ENCODE measurements around the gene LILRA2.
A peak's percentile ranks its signal among the peaks of the same experiment; 100 is the strongest.

The LILRA2 gene

GRCh38 chr19:54573330-54573872, at the start of gene LILRA2:
Gene LILRA2 (plus strand): TSS chr19:54573790. CDS start chr19:54573879, 89 bp downstream.
- H3K36me3 Mint-ChIP-seq: no peaks in the 10 kb centered on the region
- H3K4me3 Mint-ChIP-seq: no peak within 1 kb of the TSS
- no peaks in the 10 kb centered on the region for H3K4me1 Mint-ChIP-seq
- H3K9me3 Mint-ChIP-seq: no peaks in the 10 kb centered on the region
- peaks cover 16% of the 10 kb centered on the region for H3K27me3 Mint-ChIP-seq
- H3K27ac Mint-ChIP-seq: no peak within 1 kb of the TSS

GRCh38 chr19:54525636-54526035, 48.0 kb upstream of the LILRA2 start:
- Mint-ChIP-seq H3K4me1 (peaks cover 30% of the 10 kb centered on the region), H3K9me3 (no peaks in the 10 kb centered on the region), H3K27me3 (peaks cover 19% of the 10 kb centered on the region), H3K27ac (no peak overlapping the region), H3K4me3 (no peak overlapping the region), H3K36me3 (peaks cover 4% of the 10 kb centered on the region)

GRCh38 chr19:54526972-54527371, 46.6 kb upstream of the LILRA2 start:
- peaks cover 17% of the 10 kb centered on the region for H3K4me1 Mint-ChIP-seq
- H3K9me3 Mint-ChIP-seq: no peaks in the 10 kb centered on the region
- no peak overlapping the region for H3K4me3 Mint-ChIP-seq

GRCh38 chr19:54530866-54531265, 42.7 kb upstream of the LILRA2 start:
- Mint-ChIP-seq H3K4me1 (peaks cover 5% of the 10 kb centered on the region), H3K27ac (no peak overlapping the region), H3K9me3 (no peaks in the 10 kb centered on the region), H3K27me3 (peaks cover 34% of the 10 kb centered on the region), H3K36me3 (peaks cover 2% of the 10 kb centered on the region), H3K4me3 (no peak overlapping the region)

More at GRCh38 chr19:54526972-54527371, 46.6 kb upstream of the LILRA2 start:
- peaks cover 23% of the 10 kb centered on the region for H3K27me3 Mint-ChIP-seq
- H3K36me3 Mint-ChIP-seq: peaks cover 4% of the 10 kb centered on the region
- no peak overlapping the region for H3K27ac Mint-ChIP-seq

- Mint-ChIP-seq H3K4me1 (peaks cover 5% of the 10 kb centered on the region), H3K27ac (no peak overlapping the region), H3K27me3 (peaks cover 35% of the 10 kb centered on the region), H3K4me3 (peak overlapping the region; percentile 39), H3K36me3 (no peaks in the 10 kb centered on the region), H3K9me3 (no peaks in the 10 kb centered on the region)
These were observed 41.1 kb upstream of the LILRA2 start for GRCh38 chr19:54532528-54532927.

GRCh38 chr19:54533476-54533875, 40.1 kb upstream of the LILRA2 start:
- Mint-ChIP-seq H3K27ac (no peak overlapping the region), H3K36me3 (no peaks in the 10 kb centered on the region), H3K4me1 (peaks cover 5% of the 10 kb centered on the region), H3K9me3 (peaks cover 1% of the 10 kb centered on the region), H3K27me3 (peaks cover 33% of the 10 kb centered on the region), H3K4me3 (no peak overlapping the region)

GRCh38 chr19:54534156-54534555, 39.4 kb upstream of the LILRA2 start:
- Mint-ChIP-seq H3K4me1 (peaks cover 5% of the 10 kb centered on the region), H3K4me3 (no peak overlapping the region), H3K27me3 (peaks cover 31% of the 10 kb centered on the region), H3K9me3 (peaks cover 5% of the 10 kb centered on the region), H3K27ac (no peak overlapping the region), H3K36me3 (no peaks in the 10 kb centered on the region)

- H3K9me3 Mint-ChIP-seq: peaks cover 5% of the 10 kb centered on the region
- peaks cover 30% of the 10 kb centered on the region for H3K27me3 Mint-ChIP-seq
- no peak overlapping the region for H3K4me3 Mint-ChIP-seq
- no peaks in the 10 kb centered on the region for H3K36me3 Mint-ChIP-seq
- H3K4me1 Mint-ChIP-seq: peaks cover 5% of the 10 kb centered on the region
- no peak overlapping the region for H3K27ac Mint-ChIP-seq
These were observed 38.0 kb upstream of the LILRA2 start for GRCh38 chr19:54535601-54536000.

GRCh38 chr19:54536956-54537355, 36.6 kb upstream of the LILRA2 start:
- peaks cover 5% of the 10 kb centered on the region for H3K4me1 Mint-ChIP-seq
- no peak overlapping the region for H3K4me3 Mint-ChIP-seq
- no peaks in the 10 kb centered on the region for H3K36me3 Mint-ChIP-seq
- H3K9me3 Mint-ChIP-seq: peaks cover 5% of the 10 kb centered on the region
- H3K27me3 Mint-ChIP-seq: peaks cover 26% of the 10 kb centered on the region
- H3K27ac Mint-ChIP-seq: no peak overlapping the region

GRCh38 chr19:54541712-54542111, 31.9 kb upstream of the LILRA2 start:
- no peak overlapping the region for H3K27ac Mint-ChIP-seq
- H3K27me3 Mint-ChIP-seq: peaks cover 10% of the 10 kb centered on the region
- no peaks in the 10 kb centered on the region for H3K4me1 Mint-ChIP-seq
- no peak overlapping the region for H3K4me3 Mint-ChIP-seq
- H3K9me3 Mint-ChIP-seq: peaks cover 5% of the 10 kb centered on the region
- no peaks in the 10 kb centered on the region for H3K36me3 Mint-ChIP-seq

- no peaks in the 10 kb centered on the region for H3K9me3 Mint-ChIP-seq
- no peaks in the 10 kb centered on the region for H3K4me1 Mint-ChIP-seq
- H3K27me3 Mint-ChIP-seq: peaks cover 7% of the 10 kb centered on the region
- H3K36me3 Mint-ChIP-seq: no peaks in the 10 kb centered on the region
- H3K27ac Mint-ChIP-seq: no peak overlapping the region
- no peak overlapping the region for H3K4me3 Mint-ChIP-seq
These were observed 24.8 kb upstream of the LILRA2 start for GRCh38 chr19:54548806-54549205.

GRCh38 chr19:54549224-54549623, 24.4 kb upstream of the LILRA2 start:
- Mint-ChIP-seq H3K4me3 (no peak overlapping the region), H3K36me3 (no peaks in the 10 kb centered on the region), H3K27me3 (peaks cover 7% of the 10 kb centered on the region), H3K4me1 (no peaks in the 10 kb centered on the region), H3K27ac (no peak overlapping the region), H3K9me3 (no peaks in the 10 kb centered on the region)

GRCh38 chr19:54551293-54551692, 22.3 kb upstream of the LILRA2 start:
- no peaks in the 10 kb centered on the region for H3K36me3 Mint-ChIP-seq
- H3K4me3 Mint-ChIP-seq: no peak overlapping the region
- H3K27me3 Mint-ChIP-seq: peaks cover 13% of the 10 kb centered on the region
- H3K9me3 Mint-ChIP-seq: no peaks in the 10 kb centered on the region
- no peaks in the 10 kb centered on the region for H3K4me1 Mint-ChIP-seq
- H3K27ac Mint-ChIP-seq: no peak overlapping the region

GRCh38 chr19:54551950-54552912, 21.4 kb upstream of the LILRA2 start:
- H3K36me3 Mint-ChIP-seq: no peaks in the 10 kb centered on the region
- no peak overlapping the region for H3K27ac Mint-ChIP-seq
- H3K4me1 Mint-ChIP-seq: no peaks in the 10 kb centered on the region
- H3K9me3 Mint-ChIP-seq: no peaks in the 10 kb centered on the region
- no peak overlapping the region for H3K4me3 Mint-ChIP-seq
- H3K27me3 Mint-ChIP-seq: peaks cover 13% of the 10 kb centered on the region

GRCh38 chr19:54552913-54553310, 20.7 kb upstream of the LILRA2 start:
- Mint-ChIP-seq H3K36me3 (no peaks in the 10 kb centered on the region), H3K27me3 (peaks cover 13% of the 10 kb centered on the region), H3K27ac (no peak overlapping the region), H3K4me3 (no peak overlapping the region), H3K4me1 (no peaks in the 10 kb centered on the region), H3K9me3 (no peaks in the 10 kb centered on the region)

GRCh38 chr19:54554006-54554405, 19.6 kb upstream of the LILRA2 start:
- Mint-ChIP-seq H3K4me3 (no peak overlapping the region), H3K9me3 (no peaks in the 10 kb centered on the region), H3K27ac (no peak overlapping the region), H3K4me1 (no peaks in the 10 kb centered on the region), H3K27me3 (peaks cover 19% of the 10 kb centered on the region), H3K36me3 (no peaks in the 10 kb centered on the region)

Data from activated naive CD4-positive, alpha-beta T cell treated with anti-CD3 and anti-CD28 coated beads, Interleukin-2, amount 50 U/mL, for 24 hours (primary cell).